Transverse colon (tissue), 4 donors: Measurements from ENCODE around the gene PNO1. TPM values are rescaled to one million over a fixed set of nuclear protein-coding genes. Genes with fewer than 3 reads are reported as not detected.

ENCODE experiments used
- DNase-seq: peaks from one replicate; pipeline ENCODE4 v3.0.0-alpha.2; 2019
- H3K27ac ChIP-seq, 4 donors: fragments of 200-600 bp; sonication (generic); 2 replicates each; pipeline ENCODE4 v1.5.1; 2016 to 2018; ENCODE audit warnings: inconsistent platforms in 4 of 4
- H3K27me3 ChIP-seq: fragments of 200-600 bp; sonication (generic); 2 replicates; pipeline ENCODE4 v1.5.1; 2017; ENCODE audit warnings: inconsistent platforms
- H3K36me3 ChIP-seq, 4 donors: fragments of 200-600 bp; sonication (generic); 2 replicates each; pipeline ENCODE4 v1.5.1; 2017 to 2019; ENCODE audit warnings: inconsistent platforms in 4 of 4
- H3K4me1 ChIP-seq, 4 donors: fragments of 200-600 bp; sonication (generic); 2 replicates each; pipeline ENCODE4 v1.5.1; 2017 to 2020; ENCODE audit warnings: inconsistent platforms in 4 of 4
- H3K4me3 ChIP-seq, 4 donors: fragments of 200-600 bp; sonication (generic); 1 replicate in 1 of 4; 2 replicates in 3 of 4; pipeline versions ENCODE4 v1.5.1 to v1.6.1; 2017 to 2019; ENCODE audit warnings: inconsistent platforms in 4 of 4
- H3K9me3 ChIP-seq, 2 donors: fragments of 200-600 bp; sonication (generic); 2 replicates each; pipeline ENCODE4 v1.5.1; 2017 to 2019; ENCODE audit warnings: inconsistent platforms in 2 of 2
- EP300 ChIP-seq: sonication (generic); formaldehyde crosslinking; IDR thresholded peaks from one replicate; pipeline ENCODE4 v1.6.1; 2017; ENCODE audit warnings: antibody characterized with exemption, low read depth
- POLR2A ChIP-seq: fragments of 450-650 bp; IDR thresholded peaks from one replicate; pipeline ENCODE4 v1.6.1; 2016; ENCODE audit warnings: antibody characterized with exemption, mild to moderate bottlenecking, moderate library complexity
- POLR2AphosphoS5 ChIP-seq, 3 donors: sonication (generic); formaldehyde crosslinking; IDR thresholded peaks; one replicate each; pipeline ENCODE4 v1.6.1; 2016; ENCODE audit warnings: antibody characterized with exemption in 3 of 3
- WGBS, 2 donors: methylation state at CpG; one replicate each; pipeline ENCODE4 v1.1.5; 2018; ENCODE audit warnings: low coverage in 1 of 2; 5-methylcytosine and 5-hydroxymethylcytosine counted together
- in situ Hi-C, 4 donors: fragments of 200-750 bp; cut with MboI; loops; one replicate each; pipeline versions ENCODE4 v1.15.0 to v1.15.1; 2017; ENCODE audit warnings: low sequenced_read_pairs in 3 of 4, low pct_ligation_motif_present in 1 of 4, low pct_unique_long_range_greater_than_20kb in 1 of 4
- intact Hi-C: fragments of 100-400 bp; cut with DNase I; formaldehyde crosslinking; loops from one replicate; pipeline ENCODE4 v1.15.1; 2023; ENCODE audit warnings: low total_unique reads
- total RNA-seq, 4 donors: library from RNA; depleted of rRNA; stranded (reverse); fragments of >200 nt; gene quantifications; one replicate each; pipeline ENCODE4 v1.1.0, GENCODE V29; 2016
- TF ChIP-seq, protein P1 (sequence below), 5 experiments: fragments of 200-600 bp in 3 of 5; fragments of 450-650 bp in 2 of 5; sonication (generic) in 3 of 5; IDR thresholded peaks; 1 replicate in 2 of 5; 2 replicates in 3 of 5; pipeline ENCODE4 v1.5.1; 2016 to 2017; ENCODE audit warnings: antibody characterized with exemption in 5 of 5, inconsistent platforms in 3 of 5, mild to moderate bottlenecking in 2 of 5, moderate library complexity in 1 of 5

Gene PNO1
- total RNA-seq, 4 donors from 2014 or later: 1.9 to 20.9 (median 7.4) TPM

GRCh38 chr2:68151037-68151436, 6.7 kb upstream of the PNO1 start:
- Histone ChIP-seq H3K4me3 (no peak overlapping the region), H3K27ac (no peak overlapping the region), H3K4me1 (peaks cover 0 to 8% (median under 1%) of the 10 kb centered on the region in 4 donors), H3K27me3 (no peaks in the 10 kb centered on the region), H3K36me3 (peaks cover 0 to 4% (median 0%) of the 10 kb centered on the region in 4 donors), H3K9me3 (no peaks in the 10 kb centered on the region)
- in situ Hi-C loops (loop anchor here in 1 of 4 donors (25.0 kb wide), 1 partner anchor 286 kb away; no protein-coding TSS in a partner anchor), intact Hi-C loops (no loop called here)
- no peak for DNase-seq
- TF ChIP-seq POLR2A (no peak), EP300 (no peak), POLR2AphosphoS5 (IDR thresholded peaks at IDR 0.05) (no peak)
- TF ChIP-seq, protein P1, sequence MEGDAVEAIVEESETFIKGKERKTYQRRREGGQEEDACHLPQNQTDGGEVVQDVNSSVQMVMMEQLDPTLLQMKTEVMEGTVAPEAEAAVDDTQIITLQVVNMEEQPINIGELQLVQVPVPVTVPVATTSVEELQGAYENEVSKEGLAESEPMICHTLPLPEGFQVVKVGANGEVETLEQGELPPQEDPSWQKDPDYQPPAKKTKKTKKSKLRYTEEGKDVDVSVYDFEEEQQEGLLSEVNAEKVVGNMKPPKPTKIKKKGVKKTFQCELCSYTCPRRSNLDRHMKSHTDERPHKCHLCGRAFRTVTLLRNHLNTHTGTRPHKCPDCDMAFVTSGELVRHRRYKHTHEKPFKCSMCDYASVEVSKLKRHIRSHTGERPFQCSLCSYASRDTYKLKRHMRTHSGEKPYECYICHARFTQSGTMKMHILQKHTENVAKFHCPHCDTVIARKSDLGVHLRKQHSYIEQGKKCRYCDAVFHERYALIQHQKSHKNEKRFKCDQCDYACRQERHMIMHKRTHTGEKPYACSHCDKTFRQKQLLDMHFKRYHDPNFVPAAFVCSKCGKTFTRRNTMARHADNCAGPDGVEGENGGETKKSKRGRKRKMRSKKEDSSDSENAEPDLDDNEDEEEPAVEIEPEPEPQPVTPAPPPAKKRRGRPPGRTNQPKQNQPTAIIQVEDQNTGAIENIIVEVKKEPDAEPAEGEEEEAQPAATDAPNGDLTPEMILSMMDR (IDR thresholded peaks at IDR 0.05): no peak

DNA sequence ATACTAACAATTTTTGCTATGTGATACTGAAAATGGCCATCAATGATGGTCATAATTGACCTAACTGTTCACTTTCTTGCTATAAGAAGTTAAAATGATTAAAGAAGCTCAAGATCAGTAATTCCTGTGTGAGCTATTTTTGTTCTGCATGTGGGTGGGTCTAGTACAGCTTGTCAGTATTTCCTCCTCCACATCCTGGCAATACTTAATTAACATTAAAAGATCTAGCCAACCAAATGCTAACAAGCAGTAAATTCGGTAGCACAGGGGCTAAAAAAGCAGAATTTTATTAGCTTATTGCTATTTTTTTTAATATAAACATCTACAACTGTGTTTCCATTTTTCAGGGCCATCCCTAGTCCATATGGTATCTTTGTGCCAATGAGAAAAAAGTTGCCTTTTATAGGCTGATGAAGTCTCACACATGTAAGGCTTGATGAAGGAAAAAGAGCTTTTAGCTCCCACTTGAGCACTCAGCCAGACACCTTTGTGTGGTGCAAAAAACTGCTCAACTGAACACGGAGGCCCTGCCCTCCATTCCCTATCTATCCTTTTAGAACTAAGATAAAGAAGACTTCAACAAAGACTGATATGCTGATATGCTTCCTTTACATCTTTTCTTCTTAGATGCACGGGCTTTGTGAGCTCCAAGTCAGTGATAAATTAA, 4.9 kb upstream of the PNO1 start:
- no peak overlapping the region for H3K27ac ChIP-seq
- in situ Hi-C loops: loop anchor here in 1 of 4 donors (25.0 kb wide), 1 partner anchor 284 kb away; no protein-coding TSS in a partner anchor
- 31 to 65% methylated on average over 2 to 3 of the region's 3 CpGs for WGBS, 2 donors

DNA sequence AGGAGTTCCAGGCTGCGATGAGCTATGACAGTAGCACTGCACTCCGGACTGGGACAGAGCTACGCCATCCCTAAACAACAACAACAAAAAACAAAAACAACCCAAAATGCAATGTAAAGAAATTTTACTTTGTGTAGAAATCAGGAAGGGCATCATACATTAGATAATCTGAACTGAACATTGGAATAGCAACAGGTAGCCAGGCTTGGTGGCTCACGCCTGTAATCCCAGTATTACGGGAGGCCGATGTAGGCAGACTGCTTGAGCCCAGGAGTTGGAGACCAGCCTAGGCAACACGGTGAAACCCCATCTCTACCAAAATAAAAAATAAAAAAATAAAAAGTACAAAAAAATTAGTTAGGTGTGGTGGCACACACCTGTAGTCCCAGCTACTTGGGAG, 2.1 kb upstream of the PNO1 start:
- intact Hi-C loops (no loop called here), in situ Hi-C loops (loop anchor here in 1 of 4 donors (25.0 kb wide), 1 partner anchor 282 kb away; no protein-coding TSS in a partner anchor)
- H3K36me3 ChIP-seq: no peaks in the 10 kb centered on the region
- DNase-seq: no peak
- no peak overlapping the region for H3K27ac ChIP-seq
- no peak overlapping the region for H3K4me3 ChIP-seq
- WGBS, 2 donors: 97 to 100% methylated on average over 1 to 7 of the region's 7 CpGs
- TF ChIP-seq EP300 (no peak), POLR2A (no peak), POLR2AphosphoS5 (IDR thresholded peaks at IDR 0.05) (no peak)
- TF ChIP-seq, protein P1 (IDR thresholded peaks at IDR 0.05): no peak
- H3K4me1 ChIP-seq: peaks cover 8 to 28% (median 22%) of the 10 kb centered on the region in 4 donors
- H3K27me3 ChIP-seq: no peaks in the 10 kb centered on the region
- H3K9me3 ChIP-seq: no peaks in the 10 kb centered on the region

More for the DNA sequence above, 4.9 kb upstream of the PNO1 start:
- no peak for DNase-seq
- Histone ChIP-seq H3K27me3 (no peaks in the 10 kb centered on the region), H3K36me3 (no peaks in the 10 kb centered on the region), H3K9me3 (no peaks in the 10 kb centered on the region), H3K4me3 (no peak overlapping the region), H3K4me1 (peaks cover 4 to 15% (median 8%) of the 10 kb centered on the region in 4 donors)
- intact Hi-C loops: no loop called here
- TF ChIP-seq, protein P1 (IDR thresholded peaks at IDR 0.05): no peak
- TF ChIP-seq POLR2A (no peak), EP300 (no peak), POLR2AphosphoS5 (IDR thresholded peaks at IDR 0.05) (no peak)

GRCh38 chr2:68156419-68156818, 1.3 kb upstream of the PNO1 start:
- TF ChIP-seq EP300 (no peak), POLR2A (no peak), POLR2AphosphoS5 (IDR thresholded peaks at IDR 0.05) (no peak)
- TF ChIP-seq, protein P1 (IDR thresholded peaks at IDR 0.05): no peak
- Histone ChIP-seq H3K4me1 (peaks cover 8 to 28% (median 22%) of the 10 kb centered on the region in 4 donors), H3K36me3 (peaks cover 0 to 5% (median 2%) of the 10 kb centered on the region in 4 donors), H3K9me3 (no peaks in the 10 kb centered on the region), H3K4me3 (peak overlapping the region; percentile 65 to 91 (median 84)), H3K27me3 (no peaks in the 10 kb centered on the region), H3K27ac (peak overlapping the region; percentile 85 to 94 (median 89))
- 6 to 9% methylated on average over 3 of the region's 3 CpGs for WGBS, 2 donors
- DNase-seq: no peak
- intact Hi-C loops (no loop called here), in situ Hi-C loops (loop anchor here in 1 of 4 donors (25.0 kb wide), 1 partner anchor 281 kb away; no protein-coding TSS in a partner anchor)
